GM19025 (cell line): Measurements from ENCODE around the gene PRPF18.
A peak's percentile ranks its signal among the peaks of the same experiment; 100 is the strongest.

Experiments
- ATAC-seq: cut with Tn5 transposase; IDR thresholded peaks from one replicate; pipeline ENCODE4 v1.9.1; 2021; ENCODE audit warnings: mild to moderate bottlenecking, low read depth, moderate library complexity; ENCODE audit not compliant: unreplicated experiment

The PRPF18 gene

DNA sequence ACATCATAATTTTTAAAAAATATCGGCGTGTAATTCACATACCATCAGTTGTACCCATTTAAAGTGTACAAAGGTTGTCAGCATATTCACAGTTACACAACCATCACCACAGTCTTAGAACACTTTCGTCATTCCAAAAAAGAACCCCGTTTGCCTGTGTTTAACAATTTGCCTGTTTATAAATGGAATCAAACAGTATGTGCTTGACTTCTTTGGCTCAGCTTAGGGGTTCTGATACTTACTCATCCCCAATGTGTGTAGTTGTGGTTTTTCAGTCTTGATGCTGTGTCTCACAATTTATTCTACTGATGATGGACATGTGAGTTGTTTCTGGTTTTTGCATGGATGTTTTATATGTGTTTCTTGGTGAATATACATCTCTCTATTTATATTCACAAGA lies 50.0 kb downstream of the PRPF18 start:
- ATAC-seq, result no peak

DNA sequence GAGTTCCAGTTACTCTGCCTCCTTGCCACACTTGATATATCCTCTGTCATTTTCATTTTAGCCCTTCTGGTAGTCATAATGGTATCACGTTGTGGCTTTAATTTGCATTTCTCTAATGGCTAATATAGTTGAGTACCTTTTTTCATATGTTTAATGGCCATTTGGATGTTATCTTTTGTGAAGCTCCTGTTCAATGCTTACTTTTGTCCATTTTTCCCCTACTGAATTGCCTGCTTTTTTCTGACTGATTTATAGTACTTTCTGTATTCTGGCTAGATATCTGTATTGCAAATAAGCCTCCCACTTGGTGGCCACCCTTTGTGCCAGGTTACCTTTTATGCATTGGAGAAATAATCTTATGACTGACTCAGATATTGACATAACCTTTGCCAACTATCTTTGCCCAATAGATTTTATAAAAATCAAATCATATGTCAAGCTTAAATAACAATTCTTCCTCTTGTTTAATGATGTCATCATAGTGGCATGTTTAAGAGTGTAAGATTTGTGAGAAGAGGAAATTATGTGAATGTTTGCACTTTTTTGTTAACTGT lies 50.6 kb downstream of the PRPF18 start:
- ATAC-seq, result no peak

DNA sequence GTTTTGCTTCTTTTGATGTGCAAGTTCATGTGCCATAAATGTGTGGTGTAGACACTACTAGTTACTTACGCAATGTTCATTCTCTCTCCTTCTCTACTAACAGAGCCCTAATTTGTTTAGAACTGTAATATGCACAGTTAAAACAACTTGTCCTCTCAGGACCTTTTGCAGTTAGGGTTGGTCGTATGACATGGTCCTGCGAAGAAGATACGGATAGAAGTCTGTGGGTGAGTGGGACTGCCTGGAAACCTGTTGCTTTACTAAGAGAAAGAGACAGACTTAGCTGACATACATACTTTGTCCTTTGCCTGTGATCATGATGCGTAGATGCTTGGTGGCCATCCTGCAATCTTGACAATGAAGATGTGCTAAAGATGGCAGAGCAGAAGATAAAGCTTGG lies 51.1 kb downstream of the PRPF18 start:
- ATAC-seq, result no peak

DNA sequence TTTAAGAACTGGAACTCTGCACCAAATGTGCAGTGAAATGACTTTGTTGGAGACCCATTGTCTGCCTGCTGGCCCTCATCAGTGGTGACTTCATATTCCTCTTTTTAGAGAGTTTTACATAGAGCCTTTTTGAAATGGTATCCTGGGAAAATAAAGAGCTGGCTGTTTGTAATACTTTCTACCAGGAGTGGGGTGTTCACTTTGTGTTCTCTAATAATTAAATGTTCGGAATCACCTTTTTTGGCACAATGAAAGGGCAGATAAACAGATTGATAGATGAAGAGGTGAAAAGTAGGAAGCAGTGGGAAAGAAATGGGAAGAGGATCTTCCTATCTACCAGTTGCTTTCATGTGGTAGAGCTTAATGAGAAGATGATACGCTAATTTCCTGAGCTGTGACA lies 55.5 kb downstream of the PRPF18 start:
- ATAC-seq, result no peak

DNA sequence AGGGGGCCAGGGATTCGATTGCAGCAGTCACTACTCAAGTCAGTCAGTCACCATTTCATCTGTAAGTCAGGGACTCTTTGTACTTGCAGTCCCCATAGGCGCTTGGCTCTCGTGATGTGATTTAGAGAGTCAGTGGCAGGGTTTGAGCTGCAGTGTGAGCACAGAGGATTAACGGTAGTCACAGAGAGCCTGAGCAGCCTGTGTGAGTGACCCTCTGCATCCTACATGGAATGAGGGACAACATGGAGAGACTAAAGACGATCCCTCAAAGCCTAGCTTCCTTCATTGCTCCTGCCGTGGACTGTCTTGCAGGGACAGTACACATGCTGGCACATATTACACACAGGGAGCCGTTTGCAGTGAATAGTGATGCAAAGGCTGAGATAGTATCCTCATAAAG lies 56.3 kb downstream of the PRPF18 start:
- ATAC-seq, result no peak

DNA sequence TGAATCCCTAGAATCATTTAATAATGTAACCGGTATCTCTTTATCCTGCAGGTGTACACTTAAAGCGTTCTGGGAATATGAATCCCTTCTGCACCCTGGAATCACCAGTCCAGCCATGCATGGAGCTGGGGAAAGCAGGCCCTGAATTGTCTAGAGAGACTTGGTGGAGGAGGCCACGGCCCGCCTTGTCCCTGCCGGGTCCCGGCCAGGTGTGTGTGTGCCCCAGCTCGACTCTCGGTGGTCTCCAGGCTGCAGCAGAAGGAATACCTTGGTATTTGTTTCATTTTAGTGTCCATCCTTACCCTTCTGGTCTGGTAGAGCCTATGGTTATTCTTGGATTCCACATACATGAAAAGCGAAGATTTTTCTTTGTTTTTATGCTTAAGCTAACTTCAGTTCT lies 58.1 kb downstream of the PRPF18 start:
- no peak for ATAC-seq

DNA sequence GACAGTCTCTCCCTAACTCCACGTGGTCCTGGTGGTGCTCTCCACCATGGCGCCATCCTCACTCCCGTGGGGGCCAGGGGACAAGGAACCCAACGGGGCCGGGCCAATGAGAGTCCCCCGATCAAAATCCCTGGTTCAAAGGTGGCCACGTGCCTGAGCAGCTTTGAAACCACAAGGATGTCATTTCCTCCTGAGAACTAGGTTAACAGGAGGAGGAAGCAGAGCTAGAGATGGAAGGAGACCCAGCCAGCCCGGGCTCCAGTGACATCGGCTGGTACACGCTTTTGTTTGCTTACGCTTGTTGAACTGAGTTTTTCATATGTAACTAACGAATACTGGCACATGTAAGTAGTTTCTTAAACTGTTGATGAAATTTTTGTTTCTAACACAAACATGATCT lies 61.7 kb downstream of the PRPF18 start:
- no peak for ATAC-seq

DNA sequence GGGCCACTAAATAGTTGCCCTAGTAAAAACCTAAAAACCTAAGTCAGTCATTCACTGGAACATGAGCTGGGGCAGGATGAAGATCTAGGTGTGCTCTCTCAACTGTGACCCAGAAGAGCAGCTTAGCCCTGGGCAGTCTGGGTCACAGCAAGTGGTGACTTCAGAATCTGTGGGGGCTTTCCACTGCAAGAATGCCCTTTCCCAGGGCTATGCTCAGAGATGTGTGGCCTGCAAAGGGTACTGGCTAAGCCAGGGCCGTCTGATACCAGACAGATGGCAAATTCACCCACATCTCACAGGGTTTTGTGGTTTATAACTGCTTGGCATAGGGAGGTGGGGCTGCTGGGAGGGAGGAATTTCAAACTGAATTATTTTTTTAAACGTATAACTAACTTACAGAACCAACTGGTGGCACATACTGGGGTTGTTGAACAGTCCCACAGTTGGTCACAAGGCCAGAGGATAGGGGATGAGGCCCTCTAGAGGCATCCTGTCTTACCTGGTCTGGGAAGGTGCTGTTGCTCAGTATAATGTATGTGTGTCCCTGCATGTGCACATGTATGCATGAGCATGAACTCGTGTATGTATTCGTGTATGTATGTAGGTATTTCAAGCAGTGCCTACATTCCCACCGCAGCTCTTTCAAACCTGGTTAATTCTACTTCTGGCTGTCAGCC lies 63.2 kb downstream of the PRPF18 start:
- peak; percentile 66 for ATAC-seq

DNA sequence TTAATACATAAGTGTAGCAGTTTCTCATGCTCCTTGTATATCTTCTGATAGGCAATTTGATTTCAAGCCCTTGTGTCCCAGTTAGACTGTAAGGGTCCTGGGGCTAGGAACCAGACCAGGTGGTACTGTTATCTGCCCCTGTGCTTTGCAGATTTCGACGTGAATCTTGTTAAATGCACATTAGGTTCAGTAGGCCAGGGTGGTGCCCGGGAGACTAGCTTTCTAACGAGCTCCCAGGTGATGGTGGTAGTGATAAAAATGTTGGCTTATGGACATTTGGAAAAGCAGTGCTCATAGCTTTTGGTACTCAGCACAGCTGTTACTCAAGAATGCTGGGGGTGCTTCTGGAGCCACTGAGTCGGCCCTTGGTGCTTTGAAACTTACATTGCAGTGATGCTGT lies 64.2 kb downstream of the PRPF18 start:
- ATAC-seq, result no peak

DNA sequence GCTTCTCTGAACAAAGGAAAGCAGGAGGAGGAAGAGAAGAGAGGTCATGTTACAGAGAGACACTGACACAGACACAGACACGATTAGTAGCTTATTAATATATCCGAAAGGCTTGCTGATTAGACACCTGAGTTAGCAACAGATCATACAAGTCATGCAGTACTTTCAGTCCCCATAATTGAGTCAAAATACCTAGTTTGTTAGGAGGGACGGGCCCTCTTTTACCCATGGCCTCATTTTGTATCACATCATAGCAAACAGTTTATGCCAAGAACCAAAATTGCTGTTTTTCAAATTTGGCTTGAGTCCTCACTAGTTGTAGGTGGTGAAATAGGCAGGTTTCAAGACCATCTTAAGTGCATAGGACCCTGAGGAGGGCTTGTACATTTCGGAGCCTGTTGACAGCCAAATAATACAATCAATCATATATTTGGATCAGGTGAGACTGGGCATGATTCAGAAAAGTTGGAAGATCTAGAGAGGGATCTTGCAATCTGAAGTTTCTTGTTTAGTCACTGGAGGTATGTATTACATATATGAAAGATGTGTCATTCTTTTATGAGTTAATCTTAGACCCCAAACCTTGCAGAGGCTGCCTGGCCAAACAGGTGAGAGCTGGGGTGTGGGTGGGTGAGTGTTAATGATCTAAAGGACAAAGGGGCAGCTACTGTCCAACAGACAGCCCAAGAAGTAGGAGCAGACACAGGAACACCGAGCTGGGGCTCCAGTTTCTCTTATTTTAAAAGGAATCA lies 65.4 kb downstream of the PRPF18 start:
- no peak for ATAC-seq

DNA sequence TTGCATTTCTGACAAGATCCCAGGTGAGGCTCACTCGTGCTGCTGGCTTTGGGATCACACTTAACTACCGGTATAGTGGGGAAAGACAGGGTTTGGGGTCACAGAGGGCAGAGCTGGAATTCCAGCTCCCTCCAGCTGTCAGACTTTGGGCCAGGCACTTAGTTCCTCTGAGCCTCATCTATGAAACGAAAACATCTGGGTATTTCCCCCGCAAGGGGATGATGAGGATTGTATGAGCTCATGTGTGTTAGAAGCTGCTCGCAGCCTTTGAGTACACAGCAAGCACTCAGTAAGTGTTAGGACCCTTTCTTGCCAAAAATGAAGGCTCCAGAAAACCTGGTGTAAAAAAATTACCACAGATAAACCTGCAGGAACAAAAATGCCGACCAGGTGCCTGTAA lies 66.1 kb downstream of the PRPF18 start:
- ATAC-seq, result no peak

DNA sequence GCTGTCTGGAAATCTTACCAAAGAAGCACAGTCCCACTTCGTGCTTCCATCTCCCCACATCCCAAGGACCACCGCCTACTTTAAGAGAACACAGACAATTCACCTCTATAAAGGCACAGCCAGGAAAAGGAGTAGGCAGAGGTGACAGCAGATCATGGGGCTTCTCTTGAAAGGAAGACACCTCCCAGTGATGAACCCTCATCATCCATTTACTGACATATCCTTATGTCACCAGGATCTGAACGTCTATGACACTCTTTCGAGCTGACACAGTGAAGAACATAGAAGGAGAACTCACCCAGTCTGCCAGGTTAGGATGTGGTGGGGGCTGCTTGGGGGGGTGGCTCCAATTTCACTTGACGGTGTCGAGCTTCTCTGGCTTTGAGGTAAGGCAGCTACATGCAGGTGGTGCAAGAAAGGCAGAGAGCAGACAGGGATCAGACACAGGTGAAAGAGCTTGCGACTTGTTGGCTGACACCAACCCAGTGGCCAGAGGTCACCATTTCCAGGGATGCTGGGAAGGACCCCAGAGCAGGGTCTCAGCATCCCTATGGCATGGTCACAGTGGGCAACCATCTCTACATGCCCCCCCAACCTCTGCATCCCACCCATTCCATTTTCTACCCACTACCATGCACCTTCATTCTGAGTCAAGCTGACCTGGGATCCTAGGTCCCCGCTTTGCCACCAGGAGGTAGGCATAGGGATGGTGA lies 67.5 kb downstream of the PRPF18 start:
- no peak for ATAC-seq

DNA sequence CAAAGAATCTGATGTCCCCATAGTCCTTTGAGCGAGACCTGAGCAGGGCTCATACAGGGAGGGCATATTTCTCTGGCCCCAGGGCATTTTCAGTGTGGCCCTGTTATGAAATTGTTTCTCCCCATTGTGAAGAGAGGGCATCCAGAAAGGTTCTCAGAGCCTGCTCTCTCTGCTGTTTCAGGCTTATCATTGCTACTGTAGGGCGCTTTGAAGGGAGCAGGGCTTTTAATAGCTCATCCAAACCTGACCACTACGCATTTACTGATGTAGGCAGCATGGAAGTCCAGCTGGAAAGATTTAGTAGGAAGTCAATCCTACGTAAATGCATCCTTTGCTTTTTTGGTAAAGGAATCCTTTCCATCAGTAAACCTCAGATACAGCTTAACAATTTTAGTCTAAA lies 68.1 kb downstream of the PRPF18 start:
- no peak for ATAC-seq

DNA sequence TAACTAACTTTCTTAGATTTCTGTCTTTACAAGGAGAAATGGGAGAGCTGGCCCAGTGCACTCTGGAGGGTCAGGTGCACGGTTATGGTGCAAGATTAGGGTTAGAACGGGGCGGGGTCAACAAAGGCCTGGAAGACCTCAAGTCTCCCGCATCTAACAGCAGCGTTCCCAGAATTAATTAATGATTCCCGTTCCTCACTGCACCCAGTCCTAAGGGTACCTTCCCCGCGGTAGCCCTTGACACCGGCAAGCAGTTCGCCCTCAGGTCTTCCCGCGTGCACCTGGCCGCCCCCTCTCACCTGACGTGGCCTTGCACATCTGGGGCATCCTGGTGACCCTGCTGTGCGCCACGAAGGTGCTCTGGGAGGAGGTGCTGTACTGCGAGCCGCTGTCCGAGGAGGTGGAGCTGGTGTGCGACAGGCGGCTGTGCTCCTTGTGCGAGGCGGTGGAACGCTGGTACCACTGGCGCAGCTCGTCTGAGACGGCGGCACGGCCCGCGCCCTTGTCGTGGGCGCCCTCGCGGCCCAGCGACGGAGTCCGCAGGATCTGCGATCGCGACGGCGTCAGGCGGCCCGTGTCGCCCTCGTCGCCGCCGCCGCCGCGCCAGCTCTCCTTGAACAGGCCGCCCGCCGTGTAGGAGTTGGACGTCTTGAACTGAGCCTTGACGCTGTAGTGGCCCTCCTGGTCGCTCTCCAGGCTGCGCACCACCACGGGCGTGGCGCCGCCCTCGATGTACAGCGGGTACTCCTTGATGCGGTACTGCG lies 69.8 kb downstream of the PRPF18 start:
- no peak for ATAC-seq

DNA sequence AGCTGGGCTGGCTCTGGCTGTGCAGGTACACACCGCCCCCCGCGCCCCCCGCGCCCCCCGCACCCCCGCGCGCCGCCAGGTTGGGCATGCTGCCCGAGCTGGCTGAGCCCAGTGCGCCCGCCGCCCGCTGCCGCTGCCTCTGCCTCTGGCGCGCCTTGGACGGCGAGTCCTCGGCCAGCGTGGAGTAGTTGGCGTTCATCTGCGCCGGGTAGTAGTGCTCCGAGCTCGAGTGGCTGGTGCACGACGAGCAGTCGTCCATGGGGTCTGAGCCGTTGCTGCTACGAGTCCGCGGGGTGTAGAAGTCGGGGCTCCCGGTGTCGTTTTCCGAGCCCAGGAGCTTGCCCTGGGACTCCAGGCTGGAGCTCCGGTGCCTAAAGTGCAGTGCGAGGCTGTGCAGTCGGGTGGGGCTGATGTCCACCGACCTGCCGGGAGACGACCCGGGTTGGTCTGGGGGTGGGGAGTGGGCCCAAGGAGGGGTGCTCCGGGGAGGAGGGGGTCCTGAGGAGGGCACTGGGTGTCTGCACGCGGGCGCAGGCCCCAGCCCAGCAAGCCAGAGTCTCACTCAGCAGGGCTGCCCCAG lies 70.4 kb downstream of the PRPF18 start:
- no peak for ATAC-seq

DNA sequence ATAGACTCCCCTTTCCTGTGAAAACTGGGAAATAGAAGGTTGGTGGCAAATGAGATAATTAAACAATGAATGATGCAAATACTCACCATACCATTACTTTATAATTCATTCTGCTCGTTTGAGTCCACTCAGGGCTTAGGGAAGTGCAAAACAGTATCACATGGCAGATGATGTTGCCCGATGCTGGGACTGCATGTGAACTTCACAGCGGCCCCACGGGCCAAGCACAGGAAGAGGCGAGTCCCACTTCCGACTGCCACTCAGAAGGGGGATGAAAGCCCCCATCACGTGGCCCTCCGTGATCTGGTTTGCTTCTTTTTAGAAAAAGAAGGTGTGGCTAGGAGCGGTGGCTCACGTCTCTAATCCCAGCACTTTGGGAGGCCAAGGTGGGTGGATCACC lies 71.5 kb downstream of the PRPF18 start:
- ATAC-seq, result no peak

DNA sequence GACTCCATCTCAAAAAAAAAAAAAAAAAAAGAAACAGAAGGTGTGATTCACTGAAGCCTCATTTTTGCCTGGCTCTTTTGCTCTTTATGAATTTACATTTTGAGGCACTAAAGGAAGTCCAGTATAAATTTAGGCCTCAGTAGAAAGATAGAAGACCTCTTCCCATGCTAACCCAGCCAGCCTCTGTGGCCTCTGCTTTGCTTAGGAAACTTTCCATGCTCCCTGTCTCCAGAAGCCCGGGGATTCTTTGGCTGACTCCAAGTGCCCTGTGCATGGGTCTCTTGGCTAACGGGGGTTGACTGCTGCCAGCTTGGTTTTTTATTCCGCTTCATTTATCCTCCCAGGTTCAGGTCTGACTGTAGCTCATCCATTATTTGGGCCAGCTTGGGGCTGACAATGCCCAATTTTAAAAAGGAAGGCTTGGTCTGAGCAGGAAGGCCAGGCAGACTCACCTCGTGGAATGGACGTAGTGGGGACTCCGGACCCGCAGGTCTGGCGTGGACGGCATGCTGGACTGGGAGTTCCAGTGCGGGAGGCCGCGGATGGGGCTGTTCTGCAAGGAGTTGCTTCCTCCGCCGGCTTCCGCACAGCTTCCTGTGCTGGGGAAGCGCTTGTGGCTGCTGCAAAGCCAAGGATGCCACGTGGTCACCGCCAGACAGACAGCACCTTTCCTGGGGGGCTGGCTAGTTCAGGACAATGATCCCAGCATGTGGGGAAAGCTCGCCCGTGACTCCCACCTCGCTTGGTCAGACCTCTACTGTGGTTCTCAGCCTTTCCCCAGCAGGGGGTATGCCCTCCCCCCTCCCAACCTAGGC lies 72.3 kb downstream of the PRPF18 start:
- ATAC-seq, result no peak

DNA sequence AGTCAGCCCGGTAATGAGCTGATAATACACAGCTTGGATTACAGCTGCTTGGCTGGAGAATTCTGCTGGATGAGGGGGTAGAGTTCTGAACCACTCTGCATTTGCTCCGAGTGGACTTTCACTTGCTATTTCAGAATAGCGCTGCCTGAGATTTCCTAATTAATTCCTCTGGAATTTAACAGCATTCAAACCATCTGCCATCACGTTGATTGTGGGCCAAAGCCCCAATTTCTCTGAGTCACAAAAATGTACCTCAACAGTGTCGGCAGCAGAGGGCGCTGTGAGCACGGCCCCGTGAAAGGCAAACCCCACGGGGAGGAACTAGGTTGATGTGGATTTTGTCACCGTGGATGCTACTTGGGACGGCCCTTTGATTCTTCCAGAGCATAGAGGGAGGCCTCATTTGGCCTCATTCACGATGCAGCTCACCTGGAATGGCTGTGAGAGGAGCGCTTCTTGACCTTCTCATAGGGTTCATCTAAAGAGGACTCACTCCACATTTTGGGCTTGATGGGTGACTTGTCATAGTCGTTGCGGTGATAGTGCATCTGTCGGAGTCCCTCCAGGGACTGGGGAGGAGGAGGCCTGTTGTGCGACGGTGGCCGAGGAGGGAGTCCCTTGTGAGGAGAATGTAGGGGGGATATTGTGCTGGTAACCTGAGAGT lies 73.3 kb downstream of the PRPF18 start:
- no peak for ATAC-seq

DNA sequence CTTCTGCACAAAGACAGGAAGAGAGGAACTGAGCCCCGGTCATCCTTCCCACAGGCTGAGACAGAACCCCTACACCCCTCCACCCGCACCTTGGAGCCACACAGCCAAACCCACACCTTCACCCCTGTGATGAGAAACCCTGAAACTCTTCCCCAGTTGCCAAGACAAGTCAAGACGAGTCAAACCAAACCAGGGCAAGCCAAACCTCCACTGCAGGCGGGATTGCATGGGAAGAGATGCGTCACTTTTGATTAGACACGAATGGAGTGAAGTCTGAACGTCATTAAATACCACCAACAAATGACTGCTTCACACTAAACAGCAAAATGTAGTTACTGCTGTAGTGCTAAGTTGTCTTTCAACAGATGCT lies 73.8 kb downstream of the PRPF18 start:
- ATAC-seq, result no peak
